Fibroblast of skin of scalp (primary cell): ENCODE measurements around the gene CCHCR1. TPM values are rescaled to one million over a fixed set of nuclear protein-coding genes. Genes with fewer than 3 reads are reported as not detected.
A peak's percentile ranks its signal among the peaks of the same experiment; 100 is the strongest.
"Not testable (repeated sequence)": the region's sequence is repeated elsewhere in the genome, so short reads cannot be mapped to it uniquely, and the experiment has no call there.

ENCODE experiments used
- DNase-seq: peaks from one replicate; pipeline ENCODE4 v3.0.0-alpha.2; 2013
- polyA plus RNA-seq, 2 experiments: library from polyadenylated mRNA; unstranded; fragments of 120-200 nt; gene quantifications; one replicate each; pipeline ENCODE4 v1.2.1, GENCODE V29; 2013; ENCODE audit not compliant: insufficient read length in 2 of 2

The CCHCR1 gene, protein sequence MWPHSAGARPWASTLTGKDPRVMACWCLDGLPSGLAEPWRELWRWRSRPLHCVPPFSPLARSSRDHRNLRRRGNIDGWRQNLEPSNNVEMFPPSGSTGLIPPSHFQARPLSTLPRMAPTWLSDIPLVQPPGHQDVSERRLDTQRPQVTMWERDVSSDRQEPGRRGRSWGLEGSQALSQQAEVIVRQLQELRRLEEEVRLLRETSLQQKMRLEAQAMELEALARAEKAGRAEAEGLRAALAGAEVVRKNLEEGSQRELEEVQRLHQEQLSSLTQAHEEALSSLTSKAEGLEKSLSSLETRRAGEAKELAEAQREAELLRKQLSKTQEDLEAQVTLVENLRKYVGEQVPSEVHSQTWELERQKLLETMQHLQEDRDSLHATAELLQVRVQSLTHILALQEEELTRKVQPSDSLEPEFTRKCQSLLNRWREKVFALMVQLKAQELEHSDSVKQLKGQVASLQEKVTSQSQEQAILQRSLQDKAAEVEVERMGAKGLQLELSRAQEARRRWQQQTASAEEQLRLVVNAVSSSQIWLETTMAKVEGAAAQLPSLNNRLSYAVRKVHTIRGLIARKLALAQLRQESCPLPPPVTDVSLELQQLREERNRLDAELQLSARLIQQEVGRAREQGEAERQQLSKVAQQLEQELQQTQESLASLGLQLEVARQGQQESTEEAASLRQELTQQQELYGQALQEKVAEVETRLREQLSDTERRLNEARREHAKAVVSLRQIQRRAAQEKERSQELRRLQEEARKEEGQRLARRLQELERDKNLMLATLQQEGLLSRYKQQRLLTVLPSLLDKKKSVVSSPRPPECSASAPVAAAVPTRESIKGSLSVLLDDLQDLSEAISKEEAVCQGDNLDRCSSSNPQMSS
- polyA plus RNA-seq (2013, experiment 1 of 2; ENCODE audit: insufficient read length) = 17.9 TPM
- 16.4 TPM for polyA plus RNA-seq (2013, experiment 2 of 2; ENCODE audit: insufficient read length)

GRCh38 chr6:31157513-31158139 lies at the start of gene CCHCR1:
TSS of gene CCHCR1 (minus strand) at chr6:31157802. CDS start at chr6:31157600, 202 bp downstream.
- no peak for DNase-seq

DNA sequence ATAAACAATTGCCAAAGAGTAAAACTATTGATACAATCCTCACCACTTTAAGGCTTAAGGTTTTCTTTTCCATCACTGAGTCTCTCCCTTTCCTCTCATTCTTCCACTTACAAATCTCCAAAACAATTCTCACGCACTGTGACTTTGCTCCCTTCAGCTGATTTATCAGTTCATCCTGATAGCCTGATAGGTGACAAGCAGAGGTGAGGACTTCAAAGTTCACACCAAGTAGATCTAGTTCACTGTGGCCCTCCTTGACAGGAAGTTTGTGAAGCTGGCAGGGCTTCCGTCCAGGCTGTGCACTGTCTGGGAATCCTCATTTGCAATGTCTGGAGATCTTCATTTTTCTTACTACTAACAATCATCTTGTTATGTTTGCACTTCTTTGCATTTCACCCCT lies 48.0 kb upstream of the CCHCR1 start:
- DNase-seq = no peak

DNA sequence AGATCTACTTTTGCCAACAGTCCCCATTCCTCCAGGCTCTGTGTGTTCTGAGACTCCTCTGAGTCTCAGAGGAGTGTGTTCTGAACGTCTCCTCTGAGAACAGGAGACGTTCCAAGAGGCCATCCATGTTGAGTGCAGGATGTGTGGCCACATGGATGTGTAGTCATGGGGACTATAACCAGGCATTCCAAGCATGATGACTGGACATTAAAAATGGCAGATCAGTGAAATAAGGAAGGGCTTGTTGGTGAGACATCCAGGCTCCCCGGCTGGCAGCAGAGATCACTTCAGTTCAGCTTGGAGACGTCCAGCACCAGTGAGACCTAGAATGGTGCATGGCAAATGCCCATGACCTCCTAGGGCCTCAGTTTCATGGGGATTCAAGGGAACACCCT lies 47.1 kb upstream of the CCHCR1 start:
- peak; percentile 8 for DNase-seq

DNA sequence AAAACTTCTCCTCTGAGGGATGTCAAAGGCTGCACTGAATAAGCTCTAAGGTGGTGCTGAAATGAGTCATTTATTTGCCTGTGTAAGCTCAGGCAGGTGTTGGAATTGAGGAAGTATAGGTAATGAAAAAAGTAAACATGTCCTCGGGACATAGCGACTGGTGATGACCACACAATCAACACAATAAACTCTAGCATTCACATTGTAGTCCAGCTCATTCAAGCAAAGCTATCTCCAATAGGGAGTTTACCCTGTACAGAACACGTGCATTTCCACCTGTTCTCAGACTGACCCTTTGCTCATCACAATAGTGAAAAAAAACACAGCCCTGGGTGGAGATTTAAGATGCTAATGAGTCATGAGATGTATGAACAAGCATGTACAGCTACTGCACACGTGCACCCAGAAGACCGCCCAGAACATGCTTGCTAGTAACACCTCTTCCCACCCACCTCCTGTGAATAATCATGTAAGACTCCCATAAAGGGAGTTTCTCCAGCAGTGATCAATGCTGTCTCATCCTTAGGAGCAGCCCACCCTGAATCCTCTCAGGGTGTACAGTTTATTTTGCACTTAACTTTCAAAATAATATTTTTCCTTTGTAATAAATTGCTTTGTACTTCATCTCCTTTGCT lies 45.9 kb upstream of the CCHCR1 start:
- peak; percentile 50 for DNase-seq

DNA sequence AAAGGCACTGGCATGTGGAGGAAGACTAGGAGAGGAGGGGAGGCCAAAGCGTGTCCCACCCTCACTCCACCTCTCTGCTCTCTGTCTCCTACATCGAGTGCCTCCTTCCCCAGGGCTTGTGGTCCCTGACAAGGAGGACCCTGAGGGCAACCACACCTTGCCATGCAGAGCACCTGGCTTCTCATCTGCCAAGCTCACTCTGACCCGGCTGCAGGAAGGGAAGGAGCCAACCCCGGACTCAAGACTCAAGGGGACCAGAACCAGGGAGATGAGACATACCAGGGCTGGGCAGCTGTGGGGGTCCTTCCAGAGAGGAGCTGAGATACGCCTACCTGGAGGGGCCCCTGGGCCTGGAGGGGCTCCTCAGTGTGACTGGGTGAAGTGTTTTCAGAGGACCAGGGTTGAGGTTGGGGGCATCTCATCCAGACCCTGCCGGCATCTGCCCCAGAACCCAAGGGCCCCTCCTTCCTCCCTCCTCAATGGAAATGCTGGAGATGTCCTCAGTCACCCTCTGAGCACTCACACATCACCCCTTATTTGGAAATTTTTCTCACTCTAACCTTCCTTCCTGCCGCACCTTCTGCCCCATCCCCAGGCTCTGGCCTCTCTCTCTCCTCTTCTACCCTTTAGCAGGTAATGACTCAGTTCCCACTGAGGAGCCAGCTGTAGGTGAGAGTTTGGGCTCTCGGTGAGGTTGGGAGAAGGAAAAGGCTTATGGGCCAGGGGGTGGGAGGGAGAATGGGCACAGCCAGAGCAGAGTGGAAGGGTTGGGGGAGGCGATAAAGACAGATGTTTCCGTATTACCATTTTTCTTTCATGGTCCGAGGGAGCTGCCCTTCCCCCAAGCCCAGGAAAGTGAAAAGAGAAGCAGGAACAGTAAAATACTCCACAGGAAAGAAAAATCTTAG lies 44.9 kb upstream of the CCHCR1 start:
- no peak for DNase-seq

DNA sequence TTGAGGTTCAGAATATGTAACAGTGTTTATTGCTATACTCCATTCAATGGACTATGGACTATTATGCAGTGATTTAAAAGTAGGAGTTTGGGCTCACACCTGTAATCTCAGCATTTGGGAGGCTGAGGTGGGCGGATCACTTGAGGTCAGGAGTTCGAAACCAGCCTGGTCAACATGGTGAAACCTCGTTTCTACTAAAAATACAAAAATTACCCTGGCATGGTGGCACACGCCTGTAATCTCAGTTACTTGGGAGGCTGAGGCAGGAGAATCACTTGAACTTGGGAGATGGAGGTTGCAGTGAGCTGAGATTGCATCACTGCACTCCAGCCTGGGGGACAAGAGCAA lies 41.5 kb upstream of the CCHCR1 start:
- not testable (repeated sequence) for DNase-seq

- DNase-seq = peak; percentile 73
Measured at GRCh38 chr6:31197559-31198305, 40.1 kb upstream of the CCHCR1 start.

DNA sequence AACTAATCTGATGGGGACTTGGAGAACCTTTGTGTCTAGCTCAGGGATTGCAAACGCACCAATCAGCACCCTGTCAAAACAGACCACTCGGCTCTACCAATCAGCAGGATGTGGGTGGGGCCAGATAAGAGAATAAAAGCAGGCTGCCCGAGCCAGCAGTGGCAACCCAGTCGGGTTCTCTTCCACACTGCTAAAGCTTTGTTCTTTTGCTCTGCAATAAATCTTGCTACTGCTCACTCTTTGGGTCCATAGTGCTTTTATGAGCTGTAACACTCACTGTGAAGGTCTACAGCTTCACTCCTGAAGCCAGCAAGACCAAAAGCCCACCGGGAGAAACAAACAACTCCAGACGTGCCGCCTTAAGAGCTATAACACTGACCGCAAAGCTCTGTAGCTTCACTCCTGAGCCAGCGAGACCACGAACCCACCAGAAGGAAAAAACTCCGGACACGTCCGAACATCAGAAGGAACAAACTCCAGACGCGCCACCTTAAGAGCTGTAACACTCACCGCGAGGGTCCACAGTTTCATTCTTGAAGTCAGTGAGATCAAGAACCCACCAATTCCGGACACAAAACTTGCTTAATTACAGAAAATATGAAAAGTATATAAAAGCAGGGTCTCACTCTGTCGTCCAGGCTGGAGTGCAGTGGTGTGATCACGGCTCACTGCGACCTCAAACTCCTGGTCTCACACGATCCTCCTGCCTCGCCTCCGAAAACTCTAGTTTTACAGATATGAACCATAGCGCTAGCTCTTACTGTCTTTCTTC lies 38.8 kb upstream of the CCHCR1 start:
- not testable (repeated sequence) for DNase-seq

DNA sequence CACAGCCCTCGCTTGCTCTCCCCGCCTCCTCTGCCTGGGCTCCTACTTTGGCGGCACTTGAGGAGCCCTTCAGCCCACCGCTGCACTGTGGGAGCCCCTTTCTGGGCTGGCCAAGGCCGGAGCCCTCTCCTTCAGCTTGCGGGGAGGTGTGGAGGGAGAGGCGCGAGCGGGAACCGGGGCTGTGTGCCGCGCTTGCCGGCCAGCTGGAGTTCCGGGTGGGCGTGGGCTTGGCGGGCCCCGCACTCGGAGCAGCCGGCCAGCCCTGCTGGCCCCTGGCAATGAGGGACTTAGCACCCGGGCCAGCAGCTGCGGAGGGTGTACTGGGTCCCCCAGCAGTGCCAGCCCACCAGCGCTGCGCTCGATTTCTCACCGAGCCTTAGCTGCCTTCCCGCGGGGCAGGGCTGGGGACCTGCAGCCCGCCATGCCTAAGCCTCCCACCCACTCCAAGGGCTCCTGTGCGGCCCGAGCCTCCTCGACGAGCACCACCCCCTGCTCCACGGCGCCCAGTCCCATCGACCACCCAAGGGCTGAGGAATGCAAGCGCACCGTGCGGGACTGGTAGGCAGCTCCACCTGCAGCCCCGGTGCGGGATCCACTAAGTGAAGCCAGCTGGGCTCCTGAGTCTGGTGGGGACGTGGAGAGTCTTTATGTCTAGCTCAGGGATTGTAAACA lies 37.8 kb upstream of the CCHCR1 start:
- not testable (repeated sequence) for DNase-seq

- no peak for DNase-seq
Measured at GRCh38 chr6:31194061-31194834, 36.6 kb upstream of the CCHCR1 start.

DNA sequence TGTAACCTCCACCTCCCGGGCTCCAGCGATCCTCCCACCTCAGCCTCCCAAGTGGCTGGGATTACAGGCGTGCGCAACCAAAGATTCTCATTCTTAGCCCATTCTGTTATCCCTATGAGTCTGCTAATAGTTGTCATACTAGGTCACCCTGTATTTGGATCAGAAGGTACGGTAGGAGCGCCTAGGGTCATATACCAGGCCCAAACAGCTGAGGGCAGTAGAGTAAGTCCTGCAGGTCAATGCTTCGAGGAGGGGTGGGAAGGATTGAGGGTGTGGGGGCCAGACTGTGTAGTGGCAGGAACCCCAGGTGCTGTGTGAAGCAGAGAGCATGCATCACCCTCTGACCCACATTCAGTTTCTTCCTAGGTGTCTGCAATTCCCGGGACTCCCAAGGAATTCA lies 35.6 kb upstream of the CCHCR1 start:
- DNase-seq = no peak

DNA sequence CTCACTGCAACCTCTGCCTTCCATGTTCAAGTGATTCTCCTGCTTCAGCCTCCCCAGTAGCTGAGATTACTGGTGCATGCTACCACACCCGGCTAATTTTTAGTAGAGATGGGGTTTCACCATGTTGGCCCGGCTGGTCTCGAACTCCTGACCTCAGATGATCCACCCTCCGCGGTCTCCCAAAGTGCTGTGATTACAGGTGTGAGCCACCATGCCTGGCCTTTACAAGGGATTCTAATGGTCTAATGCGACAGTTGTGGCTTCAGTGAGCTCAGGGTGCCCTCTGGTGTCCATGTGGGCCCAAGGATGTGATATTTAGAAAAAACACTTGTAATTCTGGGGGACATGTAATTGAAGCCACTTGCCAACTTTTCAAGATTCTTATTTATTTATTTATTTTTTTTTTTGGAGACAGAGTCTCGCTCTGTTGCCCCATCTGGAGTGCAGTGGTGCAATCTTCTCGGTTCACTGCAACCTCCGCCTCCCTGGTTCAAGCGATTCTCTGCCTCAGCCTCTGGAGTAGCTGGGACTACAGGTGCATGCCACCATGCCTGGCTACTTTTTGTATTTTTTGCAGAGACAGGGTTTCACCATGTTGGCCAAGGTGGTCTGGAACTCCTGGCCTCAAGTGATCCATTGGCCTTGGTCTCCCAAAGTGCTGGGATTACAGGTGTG lies 35.0 kb upstream of the CCHCR1 start:
- DNase-seq = peak; percentile 73

- no peak for DNase-seq
Measured at GRCh38 chr6:31190488-31190887, 32.9 kb upstream of the CCHCR1 start.

DNA sequence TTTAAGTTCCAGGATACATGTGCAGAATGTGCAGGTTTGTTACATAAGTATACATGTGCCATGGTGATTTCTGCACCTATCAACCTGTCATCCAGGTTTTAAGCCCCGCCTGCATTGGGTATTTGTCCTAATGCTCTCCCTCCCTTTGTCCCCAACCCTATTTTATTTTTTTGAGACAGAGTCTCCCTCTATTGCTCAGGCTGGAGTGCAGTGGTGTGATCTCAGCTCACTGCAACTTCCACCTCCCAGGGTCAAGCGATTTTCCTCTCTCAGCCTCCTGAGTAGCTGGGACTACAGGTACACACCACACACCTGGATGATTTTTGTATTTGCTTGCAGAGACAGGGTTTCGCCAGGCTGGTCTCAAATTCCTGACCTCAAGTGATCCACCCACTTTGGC lies 31.6 kb upstream of the CCHCR1 start:
- not testable (repeated sequence) for DNase-seq

DNA sequence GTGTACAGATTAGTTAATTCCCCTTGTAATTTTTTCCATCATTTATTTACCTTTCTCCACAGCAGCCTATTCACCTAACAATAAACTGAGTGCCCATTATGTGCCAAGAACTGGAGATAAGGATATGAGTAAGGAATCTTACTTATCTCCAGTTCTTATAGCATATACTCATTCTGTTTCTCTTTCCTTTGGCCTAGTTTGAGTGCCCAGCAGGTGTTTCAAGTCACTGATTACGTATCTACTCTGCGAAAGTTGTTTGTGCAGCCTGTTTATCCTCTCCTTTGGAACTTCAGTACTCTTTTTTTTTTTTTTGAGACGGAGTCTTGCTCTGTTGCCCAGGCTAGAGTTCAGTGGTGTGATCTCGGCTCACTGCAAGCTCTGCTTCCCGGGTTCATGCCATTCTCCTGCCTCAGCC lies 30.2 kb upstream of the CCHCR1 start:
- no peak for DNase-seq

GRCh38 chr6:31186052-31186734 lies 28.6 kb upstream of the CCHCR1 start:
- DNase-seq = no peak

GRCh38 chr6:31185695-31186051 lies 28.1 kb upstream of the CCHCR1 start:
- DNase-seq = not testable (repeated sequence)
